Stomach (tissue), 4 donors: ENCODE measurements around the gene DNAJC8.

Experiments used
- CTCF ChIP-seq, 7 experiments: fragments of 450-650 bp in 4 of 7; fragments of 200-600 bp in 3 of 7; sonication (generic) in 3 of 7; IDR thresholded peaks; one replicate each; pipeline ENCODE4 v1.5.1; 2016 to 2019; ENCODE audit warnings: antibody characterized with exemption in 7 of 7, control low read depth in 2 of 7, mild to moderate bottlenecking in 1 of 7
- EP300 ChIP-seq: sonication (generic); formaldehyde crosslinking; IDR thresholded peaks from one replicate; pipeline ENCODE4 v1.6.1; 2017; ENCODE audit warnings: antibody characterized with exemption
- POLR2A ChIP-seq, 4 donors: fragments of 450-650 bp; IDR thresholded peaks; one replicate each; pipeline ENCODE4 v1.6.1; 2016; ENCODE audit warnings: antibody characterized with exemption in 4 of 4, control low read depth in 2 of 4, mild to moderate bottlenecking in 1 of 4, moderate library complexity in 1 of 4

GRCh38 chr1:28247612-28248272 lies 14.9 kb upstream of the DNAJC8 start:
- TF ChIP-seq POLR2A (IDR thresholded peaks at IDR 0.05) (no peak), CTCF (IDR thresholded peaks at IDR 0.05) (no peak), EP300 (no peak)
